ENCODE data around the gene LBP.

DNA sequence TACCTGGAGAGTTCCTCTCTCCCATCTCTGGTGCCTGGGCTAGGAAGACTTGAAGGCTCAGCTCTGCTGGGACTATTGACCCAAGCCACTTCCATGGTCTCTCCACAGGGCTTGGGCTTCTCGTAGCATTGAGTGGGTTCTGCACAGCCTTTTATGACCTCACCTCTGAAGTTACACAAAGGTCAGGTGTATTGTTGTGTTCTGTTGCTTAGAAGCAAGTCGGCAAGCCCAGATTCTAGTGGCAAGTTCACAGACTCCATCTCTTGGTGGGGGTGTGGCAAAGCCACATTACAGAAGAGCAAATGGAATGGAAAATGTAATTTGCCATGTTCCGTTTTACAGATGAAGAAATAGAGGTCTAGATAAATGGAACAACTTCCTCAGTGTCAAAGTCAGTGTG lies 28.9 kb upstream of the LBP start:
- TF ChIP-seq, protein P1, sequence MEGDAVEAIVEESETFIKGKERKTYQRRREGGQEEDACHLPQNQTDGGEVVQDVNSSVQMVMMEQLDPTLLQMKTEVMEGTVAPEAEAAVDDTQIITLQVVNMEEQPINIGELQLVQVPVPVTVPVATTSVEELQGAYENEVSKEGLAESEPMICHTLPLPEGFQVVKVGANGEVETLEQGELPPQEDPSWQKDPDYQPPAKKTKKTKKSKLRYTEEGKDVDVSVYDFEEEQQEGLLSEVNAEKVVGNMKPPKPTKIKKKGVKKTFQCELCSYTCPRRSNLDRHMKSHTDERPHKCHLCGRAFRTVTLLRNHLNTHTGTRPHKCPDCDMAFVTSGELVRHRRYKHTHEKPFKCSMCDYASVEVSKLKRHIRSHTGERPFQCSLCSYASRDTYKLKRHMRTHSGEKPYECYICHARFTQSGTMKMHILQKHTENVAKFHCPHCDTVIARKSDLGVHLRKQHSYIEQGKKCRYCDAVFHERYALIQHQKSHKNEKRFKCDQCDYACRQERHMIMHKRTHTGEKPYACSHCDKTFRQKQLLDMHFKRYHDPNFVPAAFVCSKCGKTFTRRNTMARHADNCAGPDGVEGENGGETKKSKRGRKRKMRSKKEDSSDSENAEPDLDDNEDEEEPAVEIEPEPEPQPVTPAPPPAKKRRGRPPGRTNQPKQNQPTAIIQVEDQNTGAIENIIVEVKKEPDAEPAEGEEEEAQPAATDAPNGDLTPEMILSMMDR (IDR thresholded peaks at IDR 0.05) = no peak
- TF ChIP-seq POLR2A (IDR thresholded peaks at IDR 0.05) = no peak
